NCI-H748 (cell line): ENCODE data around the gene NPTX2.

Source experiments
- DNase-seq: peaks from one replicate; lab custom pipeline; 2025; ENCODE audit not compliant: unreplicated experiment; lab: John Stamatoyannopoulos, UW

NPTX2 gene

GRCh38 chr7:98653601-98654310 is 36.7 kb downstream of the NPTX2 start:
- no peak for DNase-seq

- no peak for DNase-seq
Observed at GRCh38 chr7:98654524-98655272, 37.6 kb downstream of the NPTX2 start.

- DNase-seq, result no peak
Observed at GRCh38 chr7:98655611-98656010, 38.5 kb downstream of the NPTX2 start.

GRCh38 chr7:98656899-98657298 is 39.8 kb downstream of the NPTX2 start:
- no peak for DNase-seq

DNA sequence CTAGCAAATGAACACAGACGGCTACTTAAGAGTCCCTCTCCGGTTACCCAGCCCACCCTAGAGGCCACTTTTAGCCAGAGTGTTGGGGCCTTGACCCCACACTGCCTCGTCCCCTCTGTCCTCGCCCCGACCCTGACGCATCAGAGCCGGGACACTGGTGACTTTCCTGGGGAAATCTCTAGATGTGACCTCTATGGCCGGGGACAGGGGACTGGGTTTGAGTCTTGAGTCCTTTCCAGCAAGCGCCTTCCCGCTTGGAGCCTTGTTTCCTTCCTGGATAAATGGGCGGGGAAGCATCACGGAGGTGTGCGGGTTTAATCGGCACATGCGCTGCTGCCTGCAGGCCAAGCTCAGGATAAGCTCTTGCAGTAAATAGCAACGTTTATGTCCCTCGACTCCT is 40.7 kb downstream of the NPTX2 start:
- no peak for DNase-seq

DNA sequence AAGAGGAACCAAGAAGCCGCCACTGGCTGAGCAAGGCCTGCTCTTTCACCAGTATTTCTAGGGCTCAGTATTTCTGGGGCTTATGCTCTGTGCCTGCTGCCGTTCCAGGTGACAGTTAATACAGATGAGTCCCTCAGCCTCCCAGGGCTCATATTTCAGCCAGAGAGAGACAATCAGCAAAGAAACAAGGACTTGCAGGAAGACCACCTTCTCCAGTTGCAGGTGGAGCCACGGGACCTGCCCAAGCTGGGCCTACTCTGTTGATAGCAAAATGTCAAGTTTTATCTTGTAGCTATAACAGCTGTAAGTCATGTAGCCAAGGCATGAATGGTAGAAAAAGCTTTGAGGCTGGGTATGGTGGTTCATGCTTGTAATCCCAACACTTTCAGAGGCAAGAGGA is 42.7 kb downstream of the NPTX2 start:
- DNase-seq, result no peak

DNA sequence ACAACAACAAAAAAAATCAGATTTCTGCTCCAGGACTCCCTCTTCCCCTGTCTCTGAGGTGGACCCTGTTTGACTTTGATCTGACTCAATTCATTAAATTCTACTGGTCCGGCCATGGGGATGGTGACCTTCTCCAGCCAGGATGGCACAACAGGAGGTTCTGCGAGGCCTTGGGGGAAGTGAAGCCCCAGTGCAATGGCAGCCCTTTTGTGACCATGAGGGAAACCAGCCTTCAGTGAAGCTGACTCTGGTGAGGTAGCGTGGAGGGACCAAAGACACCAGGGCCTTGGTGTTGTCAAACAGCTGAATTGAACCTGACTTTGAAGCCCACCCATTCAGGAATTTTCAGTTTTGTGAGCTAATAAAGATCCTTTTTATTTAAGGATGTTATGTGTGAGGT is 44.5 kb downstream of the NPTX2 start:
- no peak for DNase-seq

DNA sequence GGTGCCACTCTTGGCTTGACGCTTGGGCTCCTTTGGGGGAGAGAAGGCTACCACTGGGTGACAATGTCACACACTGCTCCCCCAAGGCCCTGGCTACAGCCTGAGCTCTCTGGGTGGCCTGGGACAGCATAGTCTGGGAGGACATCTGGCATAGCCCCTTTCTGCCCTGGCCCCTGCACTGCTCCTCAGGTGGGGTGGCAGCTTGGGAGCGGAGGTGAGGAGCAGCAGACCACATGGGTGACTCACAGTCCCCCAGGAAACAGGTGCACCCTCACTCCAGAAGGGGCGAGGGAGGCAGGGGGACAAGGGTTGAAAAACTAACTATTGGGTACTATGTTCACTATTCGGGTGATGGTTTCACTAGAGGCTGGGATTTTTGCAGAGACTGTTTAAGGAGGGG is 45.2 kb downstream of the NPTX2 start:
- DNase-seq, result no peak

- no peak for DNase-seq
Observed at GRCh38 chr7:98664882-98665281, 47.8 kb downstream of the NPTX2 start.

- DNase-seq, result peak; percentile 25
Observed at GRCh38 chr7:98668255-98668654, 51.2 kb downstream of the NPTX2 start.

DNA sequence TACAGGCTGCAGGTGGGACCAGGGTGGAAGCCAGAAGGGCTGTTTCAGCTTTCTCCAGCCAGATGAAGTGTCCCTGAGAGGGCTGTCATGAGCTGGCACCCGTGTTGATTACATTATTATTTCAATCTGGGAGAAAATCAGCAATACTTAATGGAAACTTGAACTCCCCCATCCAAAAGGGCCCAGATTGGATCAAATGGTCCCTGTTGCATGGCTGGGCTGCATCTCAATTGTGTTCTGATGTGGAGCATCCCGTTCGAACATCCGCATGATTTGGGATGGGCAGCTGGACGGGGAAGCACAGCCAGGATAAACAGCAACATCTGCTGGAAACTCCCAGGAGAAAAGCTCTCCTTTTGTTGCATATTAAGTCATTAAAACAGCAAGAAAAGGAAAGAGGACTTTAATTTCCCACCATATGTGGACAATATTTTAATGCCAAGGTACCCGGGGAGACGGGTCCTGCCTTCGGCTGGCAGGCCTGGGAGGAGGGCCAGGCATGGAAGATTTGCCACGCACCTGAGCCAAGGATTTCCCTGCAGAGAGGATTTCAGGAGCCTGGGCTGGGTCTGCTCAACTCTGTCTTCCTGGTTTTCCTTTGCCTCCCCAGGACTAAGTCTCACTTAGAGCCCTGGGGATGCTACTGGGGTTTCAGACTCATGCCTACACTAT is 52.4 kb downstream of the NPTX2 start:
- DNase-seq, result no peak

DNA sequence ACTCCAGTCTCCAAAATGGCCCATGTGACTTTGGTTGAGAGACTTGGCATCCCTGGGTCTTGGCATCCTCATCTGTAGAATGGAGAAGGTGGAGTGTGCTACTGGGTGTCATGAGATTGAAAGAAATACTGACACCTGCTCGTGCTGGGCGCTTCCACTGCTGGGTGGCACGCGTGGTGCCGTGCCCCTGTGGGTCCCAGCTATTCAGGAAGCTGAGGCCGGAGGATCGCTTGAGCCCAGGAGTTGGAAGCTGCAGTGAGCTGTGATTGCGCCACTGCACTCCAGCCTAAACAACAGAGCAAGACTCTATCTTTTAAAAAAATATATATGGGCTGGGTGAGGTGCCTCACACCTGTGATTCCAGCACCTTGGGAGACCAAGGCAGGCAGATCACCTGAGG is 53.1 kb downstream of the NPTX2 start:
- DNase-seq, result no peak

DNA sequence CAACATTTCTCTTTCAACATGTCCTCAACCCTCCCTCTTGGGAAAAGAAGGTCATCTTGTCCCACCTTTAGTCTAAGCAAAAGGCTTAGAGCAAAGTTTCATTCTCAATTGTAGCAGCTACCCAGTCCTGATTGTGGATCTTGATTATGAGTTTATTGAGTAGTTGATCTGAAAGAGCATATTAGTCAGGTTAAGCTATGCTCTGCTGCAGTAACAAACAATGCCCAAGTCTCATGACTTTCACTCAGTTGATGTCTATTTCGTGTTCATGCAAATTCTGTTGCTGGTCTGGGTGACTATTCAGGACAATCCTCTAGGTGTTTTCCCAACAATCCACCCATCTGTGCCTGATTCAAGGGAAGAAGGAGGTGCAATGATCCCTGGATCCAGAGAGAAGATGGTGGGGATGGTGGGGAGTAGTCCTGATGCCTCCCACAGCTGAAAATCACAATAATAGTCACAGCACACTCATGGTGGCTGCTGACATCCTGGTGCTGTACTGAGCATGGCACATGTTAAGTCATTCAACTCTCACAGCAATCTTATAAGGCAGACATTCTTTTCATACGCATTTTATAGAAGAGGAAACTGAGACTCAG is 54.7 kb downstream of the NPTX2 start:
- DNase-seq, result no peak

- peak; percentile 15 for DNase-seq
Observed at GRCh38 chr7:98674461-98674860, 57.4 kb downstream of the NPTX2 start.

DNA sequence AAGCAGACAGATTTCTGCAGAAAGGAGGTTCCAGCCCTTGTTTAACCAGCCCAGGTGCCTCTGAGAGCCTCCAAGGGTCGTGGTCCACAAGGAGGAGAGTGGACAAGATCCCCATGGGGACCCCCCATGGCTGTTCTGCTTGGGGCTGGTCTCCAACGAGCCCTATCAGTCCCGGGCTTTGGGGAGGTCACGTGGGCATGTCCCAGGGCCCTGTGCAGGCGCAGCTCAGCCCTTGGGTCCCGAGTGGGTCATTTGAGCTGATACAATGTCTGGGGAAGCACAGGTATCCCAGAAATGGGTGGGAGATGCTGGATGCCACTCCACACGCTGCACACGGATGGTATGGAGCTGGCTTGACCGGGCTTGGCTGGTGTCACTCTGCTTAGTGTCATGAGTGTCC is 57.8 kb downstream of the NPTX2 start:
- no peak for DNase-seq

DNA sequence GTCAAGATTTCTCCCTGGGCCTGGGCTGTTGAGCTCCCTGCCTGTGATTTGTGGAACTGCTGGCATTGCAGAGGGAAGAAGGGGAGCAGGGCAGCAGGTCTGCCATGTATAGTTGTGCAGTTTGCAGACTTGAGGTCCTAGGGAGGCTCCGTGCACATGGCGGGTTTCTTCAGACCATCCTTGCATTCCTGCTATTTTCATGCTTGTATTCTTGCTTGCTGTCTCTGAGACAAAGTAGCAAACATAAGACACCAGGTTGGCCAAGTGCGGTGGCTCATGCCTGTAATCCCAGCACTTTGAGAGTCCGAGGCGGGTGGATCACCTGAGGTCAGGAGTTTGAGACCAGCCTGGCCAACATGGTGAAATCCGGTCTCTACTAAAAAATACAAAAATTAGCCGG is 61.1 kb downstream of the NPTX2 start:
- DNase-seq, result no peak
